Measurements from ENCODE around the gene SSH2. TPM values are rescaled to one million over a fixed set of nuclear protein-coding genes. Genes with fewer than 3 reads are reported as not detected.

Gene SSH2
- total and polyA plus RNA-seq, 4 donors, result 7.5 to 14.1 (median 11.2) TPM

GRCh38 chr17:29664743-29665480 lies 265.1 kb downstream of the SSH2 start:
- Histone ChIP-seq H3K9me3 (ENCODE audit: control insufficient read depth in 4 of 4, low read length in 3 of 4) (no peaks in the 10 kb centered on the region), H3K36me3 (ENCODE audit: control insufficient read depth in 4 of 4, insufficient read depth in 3 of 4, low read depth in 1 of 4, low read length in 3 of 4) (peaks cover 3 to 11% (median 7%) of the 10 kb centered on the region in 4 donors), H3K9ac (ENCODE audit: low read depth in 1 of 2, low read length in 2 of 2) (no peak overlapping the region), H3K4me1 (ENCODE audit: control insufficient read depth in 4 of 4, insufficient read depth in 4 of 4, low read length in 3 of 4) (no peaks in the 10 kb centered on the region), H3K4me3 (ENCODE audit: low read depth in 1 of 3, low read length in 3 of 3) (no peak overlapping the region), H3K27me3 (ENCODE audit: control insufficient read depth in 4 of 4, insufficient read depth in 4 of 4, low read length in 3 of 4) (no peaks in the 10 kb centered on the region), H3K27ac (ENCODE audit: low read depth in 1 of 2, low read length in 2 of 2) (no peak overlapping the region)
- 82% methylated on average over 2 of the region's 2 CpGs for WGBS
- no peak for DNase-seq (ENCODE audit: low spot score)
- TF ChIP-seq JUND (IDR thresholded peaks at IDR 0.05) (no peak), FOXA1 (IDR thresholded peaks at IDR 0.05) (no peak), SP1 (IDR thresholded peaks at IDR 0.05) (no peak), YY1 (IDR thresholded peaks at IDR 0.05) (no peak)

GRCh38 chr17:29663155-29663554 lies 266.9 kb downstream of the SSH2 start:
- Histone ChIP-seq H3K27ac (ENCODE audit: low read depth in 1 of 2, low read length in 2 of 2) (no peak overlapping the region), H3K36me3 (ENCODE audit: control insufficient read depth in 4 of 4, insufficient read depth in 3 of 4, low read depth in 1 of 4, low read length in 3 of 4) (peaks cover 2 to 11% (median 6%) of the 10 kb centered on the region in 4 donors), H3K27me3 (ENCODE audit: control insufficient read depth in 4 of 4, insufficient read depth in 4 of 4, low read length in 3 of 4) (no peaks in the 10 kb centered on the region), H3K9ac (ENCODE audit: low read depth in 1 of 2, low read length in 2 of 2) (no peak overlapping the region), H3K9me3 (ENCODE audit: control insufficient read depth in 4 of 4, low read length in 3 of 4) (no peaks in the 10 kb centered on the region), H3K4me1 (ENCODE audit: control insufficient read depth in 4 of 4, insufficient read depth in 4 of 4, low read length in 3 of 4) (no peaks in the 10 kb centered on the region), H3K4me3 (ENCODE audit: low read depth in 1 of 3, low read length in 3 of 3) (no peak overlapping the region)
- TF ChIP-seq REST (IDR thresholded peaks at IDR 0.05), result no peak
- no peak for TF ChIP-seq SP1 (IDR thresholded peaks at IDR 0.05)
- TF ChIP-seq YY1 (IDR thresholded peaks at IDR 0.05), result no peak
- TF ChIP-seq ATF3 (IDR thresholded peaks at IDR 0.05), result no peak
- TF ChIP-seq FOXA2 (IDR thresholded peaks at IDR 0.05), result no peak
- TF ChIP-seq EGR1 (IDR thresholded peaks at IDR 0.05; ENCODE audit: low read depth in 2 of 2), result no peak
- no peak for TF ChIP-seq RAD21 (IDR thresholded peaks at IDR 0.05)
- 69% methylated on average over 1 of the region's 1 CpG for WGBS
- DNase-seq (ENCODE audit: low spot score), result no peak

- H3K4me1 ChIP-seq (ENCODE audit: control insufficient read depth in 4 of 4, insufficient read depth in 4 of 4, low read length in 3 of 4), result no peaks in the 10 kb centered on the region
- DNase-seq (ENCODE audit: low spot score), result no peak
- H3K4me3 ChIP-seq (ENCODE audit: low read depth in 1 of 3, low read length in 3 of 3), result no peak overlapping the region
- H3K27me3 ChIP-seq (ENCODE audit: control insufficient read depth in 4 of 4, insufficient read depth in 4 of 4, low read length in 3 of 4), result no peaks in the 10 kb centered on the region
- H3K9ac ChIP-seq (ENCODE audit: low read depth in 1 of 2, low read length in 2 of 2), result no peak overlapping the region
- no peak overlapping the region for H3K27ac ChIP-seq (ENCODE audit: low read depth in 1 of 2, low read length in 2 of 2)
- H3K9me3 ChIP-seq (ENCODE audit: control insufficient read depth in 4 of 4, low read length in 3 of 4), result no peaks in the 10 kb centered on the region
- peaks cover 2 to 4% (median 3%) of the 10 kb centered on the region in 4 donors for H3K36me3 ChIP-seq (ENCODE audit: control insufficient read depth in 4 of 4, insufficient read depth in 3 of 4, low read depth in 1 of 4, low read length in 3 of 4)
- WGBS, result 67% methylated on average over 2 of the region's 2 CpGs
- TF ChIP-seq JUND (IDR thresholded peaks at IDR 0.05) (no peak), FOXA2 (IDR thresholded peaks at IDR 0.05) (no peak), HNF4A (conservative IDR thresholded peaks at IDR 0.05) (no peak), ATF3 (IDR thresholded peaks at IDR 0.05) (no peak), CTCF (IDR thresholded peaks at IDR 0.05; ENCODE audit: low read depth, low read length, missing input control) (no peak), TAF1 (conservative IDR thresholded peaks at IDR 0.05) (no peak), MAX (IDR thresholded peaks at IDR 0.05) (no peak), HNF4G (IDR thresholded peaks at IDR 0.05) (no peak), RXRA (IDR thresholded peaks at IDR 0.05) (no peak), ZBTB33 (IDR thresholded peaks at IDR 0.05) (no peak), NR2F2 (IDR thresholded peaks at IDR 0.05) (no peak)
Measured at GRCh38 chr17:29661213-29661612, 268.8 kb downstream of the SSH2 start.
